Activated T-cell treated with anti-CD3 and anti-CD28 coated beads for 48 hours (primary cell): ENCODE data around the gene CACNA2D2.

Experiments
- DNase-seq: peaks from one replicate; pipeline ENCODE4 v3.0.0-alpha.2; 2020; ENCODE audit warnings: low read depth

The CACNA2D2 gene

GRCh38 chr3:50459785-50460184 lies 43.6 kb downstream of the CACNA2D2 start:
- no peak for DNase-seq

- DNase-seq = no peak
These were observed 45.4 kb downstream of the CACNA2D2 start for GRCh38 chr3:50457988-50458387.

- no peak for DNase-seq
These were observed 48.0 kb downstream of the CACNA2D2 start for GRCh38 chr3:50455161-50456018.

- no peak for DNase-seq
These were observed 48.9 kb downstream of the CACNA2D2 start for GRCh38 chr3:50454481-50455070.

- DNase-seq = no peak
These were observed 49.5 kb downstream of the CACNA2D2 start for GRCh38 chr3:50453907-50454306.

GRCh38 chr3:50450209-50450921 lies 53.1 kb downstream of the CACNA2D2 start:
- peak; percentile 67 for DNase-seq

GRCh38 chr3:50448752-50449539 lies 54.5 kb downstream of the CACNA2D2 start:
- DNase-seq = no peak

GRCh38 chr3:50447290-50447840 lies 56.1 kb downstream of the CACNA2D2 start:
- no peak for DNase-seq

- no peak for DNase-seq
These were observed 57.5 kb downstream of the CACNA2D2 start for GRCh38 chr3:50445919-50446318.

GRCh38 chr3:50444782-50445181 lies 58.7 kb downstream of the CACNA2D2 start:
- no peak for DNase-seq

GRCh38 chr3:50444213-50444612 lies 59.2 kb downstream of the CACNA2D2 start:
- no peak for DNase-seq

- DNase-seq = no peak
These were observed 60.4 kb downstream of the CACNA2D2 start for GRCh38 chr3:50442945-50443579.

GRCh38 chr3:50441424-50442217 lies 61.8 kb downstream of the CACNA2D2 start:
- no peak for DNase-seq

- DNase-seq = peak; percentile 73
These were observed 67.2 kb downstream of the CACNA2D2 start for GRCh38 chr3:50436114-50436674.

GRCh38 chr3:50435371-50436113 lies 67.9 kb downstream of the CACNA2D2 start:
- no peak for DNase-seq

- no peak for DNase-seq
These were observed 69.5 kb downstream of the CACNA2D2 start for GRCh38 chr3:50433954-50434353.

GRCh38 chr3:50430950-50431435 lies 72.4 kb downstream of the CACNA2D2 start:
- no peak for DNase-seq

- DNase-seq = no peak
These were observed 73.2 kb downstream of the CACNA2D2 start for GRCh38 chr3:50430191-50430590.

GRCh38 chr3:50428007-50428633 lies 75.3 kb downstream of the CACNA2D2 start:
- DNase-seq = no peak
